HFF-Myc (cell line): ENCODE results near the gene ZNF281.

Experiments
- DNase-seq: peaks from one replicate; pipeline ENCODE4 v3.0.0-alpha.2; 2011; ENCODE audit warnings: low read depth; ENCODE audit errors: extremely low read depth
- H3K4me3 ChIP-seq: replicated peaks from 2 replicates; pipeline ENCODE4 v1.5.1; 2011; ENCODE audit warnings: low read depth, mild to moderate bottlenecking, control low read depth, low read length
- TF ChIP-seq, protein P1 (sequence below): IDR thresholded peaks from 2 replicates; pipeline ENCODE4 v1.5.1; 2012; ENCODE audit warnings: mild to moderate bottlenecking, low read depth, low read length, control low read depth; ENCODE audit errors: missing control alignments

The ZNF281 gene

DNA sequence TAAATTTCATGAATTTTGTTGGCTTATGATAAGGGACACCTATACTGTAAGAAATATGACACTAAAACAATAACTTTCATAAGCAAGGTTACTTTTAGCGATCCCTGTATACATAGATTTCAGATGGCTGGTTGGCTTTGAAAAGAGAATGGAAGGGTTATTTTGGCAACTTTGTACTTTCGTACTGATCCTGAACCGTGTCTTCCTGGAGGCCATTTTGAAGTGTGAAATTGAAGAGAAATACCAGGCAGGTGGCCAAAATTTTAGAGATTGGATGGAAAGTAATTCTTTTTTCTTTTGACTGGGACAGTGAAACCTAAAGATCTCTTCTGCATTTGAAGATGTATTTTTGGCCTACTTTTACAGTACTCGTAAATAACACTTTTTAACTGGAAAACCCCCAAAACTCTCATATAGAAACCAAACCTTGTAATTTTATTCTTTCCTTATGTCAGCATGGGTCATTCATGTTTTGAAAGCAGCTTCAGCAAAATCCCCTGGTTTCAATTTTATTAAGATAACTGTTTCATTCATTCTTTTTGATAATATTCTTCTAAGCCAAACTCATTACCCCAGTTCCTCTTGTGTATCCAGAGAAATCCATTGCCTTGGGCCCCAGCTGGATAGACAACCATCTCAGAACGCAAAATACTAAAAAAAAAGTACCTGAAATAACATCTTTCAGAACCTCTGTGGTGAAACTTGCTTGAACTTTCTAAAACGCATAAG lies 38.4 kb upstream of the ZNF281 start:
- H3K4me3 ChIP-seq = no peak overlapping the region
- TF ChIP-seq, protein P1, sequence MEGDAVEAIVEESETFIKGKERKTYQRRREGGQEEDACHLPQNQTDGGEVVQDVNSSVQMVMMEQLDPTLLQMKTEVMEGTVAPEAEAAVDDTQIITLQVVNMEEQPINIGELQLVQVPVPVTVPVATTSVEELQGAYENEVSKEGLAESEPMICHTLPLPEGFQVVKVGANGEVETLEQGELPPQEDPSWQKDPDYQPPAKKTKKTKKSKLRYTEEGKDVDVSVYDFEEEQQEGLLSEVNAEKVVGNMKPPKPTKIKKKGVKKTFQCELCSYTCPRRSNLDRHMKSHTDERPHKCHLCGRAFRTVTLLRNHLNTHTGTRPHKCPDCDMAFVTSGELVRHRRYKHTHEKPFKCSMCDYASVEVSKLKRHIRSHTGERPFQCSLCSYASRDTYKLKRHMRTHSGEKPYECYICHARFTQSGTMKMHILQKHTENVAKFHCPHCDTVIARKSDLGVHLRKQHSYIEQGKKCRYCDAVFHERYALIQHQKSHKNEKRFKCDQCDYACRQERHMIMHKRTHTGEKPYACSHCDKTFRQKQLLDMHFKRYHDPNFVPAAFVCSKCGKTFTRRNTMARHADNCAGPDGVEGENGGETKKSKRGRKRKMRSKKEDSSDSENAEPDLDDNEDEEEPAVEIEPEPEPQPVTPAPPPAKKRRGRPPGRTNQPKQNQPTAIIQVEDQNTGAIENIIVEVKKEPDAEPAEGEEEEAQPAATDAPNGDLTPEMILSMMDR = no peak
- DNase-seq = no peak

DNA sequence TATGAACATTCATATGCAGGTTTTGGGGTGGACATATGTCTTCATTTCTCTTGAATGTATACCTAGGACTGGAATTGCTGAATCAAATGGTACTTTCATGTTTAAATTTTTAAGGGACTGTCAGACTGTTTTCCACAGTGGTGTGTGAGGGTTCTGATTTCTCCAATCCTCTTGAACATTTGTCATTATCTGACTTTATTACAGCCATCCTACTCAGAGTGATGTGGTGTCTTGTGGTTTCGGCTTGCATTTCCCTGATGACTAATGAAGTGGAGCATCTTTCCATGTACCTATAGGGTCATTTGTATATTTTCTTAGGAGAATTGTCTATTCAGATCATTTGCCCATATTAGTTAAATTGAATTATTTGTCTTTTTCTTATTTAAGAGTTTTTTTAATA lies 35.4 kb upstream of the ZNF281 start:
- DNase-seq = no peak
- TF ChIP-seq, protein P1 = no peak
- no peak overlapping the region for H3K4me3 ChIP-seq

DNA sequence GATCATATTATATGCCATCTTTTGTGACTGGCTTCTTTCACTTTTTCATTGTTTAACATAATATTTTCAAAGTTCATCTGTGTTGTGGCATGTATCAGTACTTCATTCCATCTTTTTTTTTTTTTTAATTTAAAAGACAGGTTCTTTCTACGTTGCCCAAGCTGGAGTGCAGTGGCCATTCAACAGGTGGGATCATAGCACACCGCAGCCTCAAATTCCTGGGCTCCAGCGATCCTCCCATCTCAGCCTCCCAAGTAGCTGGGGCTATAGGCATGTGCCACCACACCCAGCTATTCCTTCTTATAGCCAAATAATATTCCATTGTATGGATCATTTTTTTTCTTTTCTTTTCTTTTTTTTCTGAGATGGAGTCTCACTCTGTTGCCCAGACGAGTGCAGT lies 34.6 kb upstream of the ZNF281 start:
- H3K4me3 ChIP-seq = no peak overlapping the region
- DNase-seq = no peak
- TF ChIP-seq, protein P1 = no peak

DNA sequence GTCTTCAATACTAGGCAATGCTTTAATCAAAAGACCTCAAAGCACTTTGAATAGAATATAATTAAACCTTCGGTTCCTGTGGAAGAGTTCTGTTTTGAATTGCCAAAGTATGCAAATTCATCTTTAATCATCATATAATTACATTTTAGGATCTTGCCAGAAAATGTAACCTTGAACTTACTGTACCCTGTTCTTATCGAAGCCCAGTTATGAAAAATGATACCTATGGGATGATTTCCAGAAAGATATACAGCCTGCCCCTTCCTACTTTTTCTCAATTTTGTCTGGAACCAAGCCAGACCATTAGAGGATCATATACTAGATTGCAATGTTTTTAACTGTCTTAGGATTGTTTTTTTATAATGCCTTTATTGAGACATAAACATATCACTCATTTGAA lies 34.0 kb upstream of the ZNF281 start:
- DNase-seq = no peak
- TF ChIP-seq, protein P1 = no peak
- H3K4me3 ChIP-seq = no peak overlapping the region

DNA sequence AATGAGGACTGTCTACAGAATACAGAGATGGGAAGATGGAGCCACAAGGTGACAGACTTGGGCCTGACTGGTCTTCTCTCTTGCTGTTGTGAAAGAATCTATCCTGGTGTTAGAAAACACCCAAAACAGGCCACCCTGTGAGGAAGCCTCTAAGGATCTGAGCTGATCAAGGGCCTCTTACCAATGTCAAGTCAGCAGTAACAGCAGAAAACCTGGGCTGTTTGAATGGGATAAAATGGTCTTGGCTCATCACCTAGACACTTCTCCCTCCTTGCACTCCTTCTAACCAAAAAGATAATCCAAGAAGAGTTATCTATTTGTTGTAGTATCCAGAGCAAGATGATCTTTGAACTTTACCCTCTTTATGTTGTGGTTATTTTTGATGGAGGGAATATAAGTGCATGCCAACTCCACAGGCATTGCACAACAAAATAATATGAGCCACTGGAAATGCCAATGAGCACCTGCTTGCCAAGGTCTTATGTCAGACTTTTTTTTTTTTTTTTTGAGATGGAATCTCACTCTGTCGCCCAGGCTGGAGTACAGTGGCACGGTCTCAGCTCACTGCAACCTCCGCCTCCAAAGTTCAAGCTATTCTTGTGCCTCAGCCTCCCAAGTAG lies 32.8 kb upstream of the ZNF281 start:
- no peak overlapping the region for H3K4me3 ChIP-seq
- TF ChIP-seq, protein P1 = no peak
- no peak for DNase-seq

DNA sequence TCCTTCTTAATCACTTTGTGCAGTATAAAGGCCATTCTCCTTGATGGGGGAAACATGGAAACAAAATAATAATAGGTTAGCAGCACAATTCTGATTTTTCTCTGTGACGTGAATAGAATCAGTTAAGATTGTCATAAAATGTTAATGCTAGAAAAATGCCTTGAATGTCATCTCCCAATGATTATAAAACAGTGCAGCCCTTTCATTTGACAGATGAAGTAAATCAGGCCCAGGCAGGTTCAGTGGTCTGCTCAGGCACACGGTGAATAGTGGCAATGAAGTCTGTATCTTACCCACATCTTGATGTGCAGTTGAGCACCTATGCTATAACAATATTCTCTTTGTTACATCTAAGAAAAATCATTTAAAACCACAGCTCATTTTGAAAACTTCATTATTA lies 32.2 kb upstream of the ZNF281 start:
- no peak for DNase-seq
- H3K4me3 ChIP-seq = no peak overlapping the region
- TF ChIP-seq, protein P1 = no peak
